Measurements from ENCODE around the gene ARGLU1.

The ARGLU1 gene

GRCh38 chr13:106522112-106522705 lies 45.7 kb downstream of the ARGLU1 start:
- H3F3A ChIP-seq (ENCODE audit: control insufficient read depth, insufficient read depth): no peaks in the 10 kb centered on the region
- H3K4me2 ChIP-seq (ENCODE audit: low read length): no peak overlapping the region
- H3K79me2 ChIP-seq (ENCODE audit: control insufficient read depth, low read length): no peaks in the 10 kb centered on the region
- no peaks in the 10 kb centered on the region for H3K36me3 ChIP-seq (ENCODE audit: control insufficient read depth, low read length)
- no peak overlapping the region for H3K27ac ChIP-seq (ENCODE audit: low read depth, low read length)
- no peaks in the 10 kb centered on the region for H3K27me3 ChIP-seq (ENCODE audit: control insufficient read depth, low read length)
- H3K9me3 ChIP-seq (ENCODE audit: control insufficient read depth, insufficient read depth, low read length): no peaks in the 10 kb centered on the region
- no peaks in the 10 kb centered on the region for H3K4me1 ChIP-seq (ENCODE audit: control insufficient read depth, low read length)
- TF ChIP-seq EZH2phosphoT487 (IDR thresholded peaks at IDR 0.05; ENCODE audit: borderline replicate concordance, low read length) (no peak), CTCF (IDR thresholded peaks at IDR 0.05; ENCODE audit: low read depth, low read length, poor library complexity, severe bottlenecking) (no peak)
- H3K9me2 ChIP-seq (replicated peaks; ENCODE audit: control insufficient read depth, low read length): no peaks in the 10 kb centered on the region
- no peaks in the 10 kb centered on the region for H4K20me1 ChIP-seq (ENCODE audit: control insufficient read depth, insufficient read depth, low read depth, low read length)
- H3K4me3 ChIP-seq (ENCODE audit: low read length): no peak overlapping the region

DNA sequence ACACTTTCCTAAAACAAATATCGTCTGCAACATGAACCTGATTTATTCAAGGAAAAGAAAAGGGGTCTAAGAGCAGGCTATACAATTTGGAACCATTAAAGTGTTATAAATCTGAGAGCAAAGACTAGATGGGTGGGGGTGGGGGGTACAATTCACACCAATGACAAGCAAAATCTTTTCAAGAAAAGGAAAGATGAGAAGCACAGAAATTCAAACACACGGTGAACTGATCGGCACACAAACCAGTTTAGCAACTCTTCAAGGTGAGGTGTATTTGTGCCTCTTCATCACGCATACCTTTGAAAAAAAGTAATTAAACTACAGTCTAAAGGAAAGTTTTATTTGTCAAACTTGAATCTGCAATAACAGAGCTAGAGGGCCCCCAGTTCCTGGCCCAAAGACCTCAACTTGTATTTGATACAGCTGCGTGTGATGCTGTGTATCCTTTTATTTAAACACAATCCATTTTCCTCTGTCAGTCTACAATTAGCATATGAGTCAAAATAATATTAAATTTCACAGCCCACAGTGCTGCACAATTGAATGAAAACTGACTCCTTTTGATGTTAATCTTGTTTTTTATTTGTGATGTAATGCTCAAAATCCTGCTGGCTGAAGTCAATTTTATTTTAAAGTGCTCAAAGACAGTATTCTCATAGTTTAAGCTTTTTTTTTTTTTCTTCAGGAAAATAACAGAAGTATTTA lies 46.7 kb downstream of the ARGLU1 start:
- no peak overlapping the region for H3K4me2 ChIP-seq (ENCODE audit: low read length)
- H3K4me1 ChIP-seq (ENCODE audit: control insufficient read depth, low read length): no peaks in the 10 kb centered on the region
- H3K36me3 ChIP-seq (ENCODE audit: control insufficient read depth, low read length): no peaks in the 10 kb centered on the region
- H4K20me1 ChIP-seq (ENCODE audit: control insufficient read depth, insufficient read depth, low read depth, low read length): no peaks in the 10 kb centered on the region
- no peaks in the 10 kb centered on the region for H3K9me2 ChIP-seq (replicated peaks; ENCODE audit: control insufficient read depth, low read length)
- no peaks in the 10 kb centered on the region for H3F3A ChIP-seq (ENCODE audit: control insufficient read depth, insufficient read depth)
- H3K79me2 ChIP-seq (ENCODE audit: control insufficient read depth, low read length): no peaks in the 10 kb centered on the region
- TF ChIP-seq CTCF (IDR thresholded peaks at IDR 0.05; ENCODE audit: low read depth, low read length, poor library complexity, severe bottlenecking) (no peak), EZH2phosphoT487 (IDR thresholded peaks at IDR 0.05; ENCODE audit: borderline replicate concordance, low read length) (no peak)
- H3K9me3 ChIP-seq (ENCODE audit: control insufficient read depth, insufficient read depth, low read length): no peaks in the 10 kb centered on the region
- H3K4me3 ChIP-seq (ENCODE audit: low read length): no peak overlapping the region
- H3K27ac ChIP-seq (ENCODE audit: low read depth, low read length): no peak overlapping the region
- H3K27me3 ChIP-seq (ENCODE audit: control insufficient read depth, low read length): no peaks in the 10 kb centered on the region

GRCh38 chr13:106520251-106521054 lies 47.5 kb downstream of the ARGLU1 start:
- no peak overlapping the region for H3K4me2 ChIP-seq (ENCODE audit: low read length)
- no peaks in the 10 kb centered on the region for H3K79me2 ChIP-seq (ENCODE audit: control insufficient read depth, low read length)
- H4K20me1 ChIP-seq (ENCODE audit: control insufficient read depth, insufficient read depth, low read depth, low read length): no peaks in the 10 kb centered on the region

More at GRCh38 chr13:106520251-106521054, 47.5 kb downstream of the ARGLU1 start:
- no peaks in the 10 kb centered on the region for H3K9me2 ChIP-seq (replicated peaks; ENCODE audit: control insufficient read depth, low read length)
- no peaks in the 10 kb centered on the region for H3K9me3 ChIP-seq (ENCODE audit: control insufficient read depth, insufficient read depth, low read length)
- H3K27ac ChIP-seq (ENCODE audit: low read depth, low read length): no peak overlapping the region
- no peaks in the 10 kb centered on the region for H3K27me3 ChIP-seq (ENCODE audit: control insufficient read depth, low read length)
- H3K4me1 ChIP-seq (ENCODE audit: control insufficient read depth, low read length): no peaks in the 10 kb centered on the region
- H3F3A ChIP-seq (ENCODE audit: control insufficient read depth, insufficient read depth): no peaks in the 10 kb centered on the region
- no peak overlapping the region for H3K4me3 ChIP-seq (ENCODE audit: low read length)
- TF ChIP-seq EZH2phosphoT487 (IDR thresholded peaks at IDR 0.05; ENCODE audit: borderline replicate concordance, low read length) (no peak), CTCF (IDR thresholded peaks at IDR 0.05; ENCODE audit: low read depth, low read length, poor library complexity, severe bottlenecking) (peak; percentile 16)
- no peaks in the 10 kb centered on the region for H3K36me3 ChIP-seq (ENCODE audit: control insufficient read depth, low read length)

Measured in DOHH2 (cell line).